ENCODE results near the gene ATP1B4. TPM values are rescaled to one million over a fixed set of nuclear protein-coding genes. Genes with fewer than 3 reads are reported as not detected.

Gene ATP1B4
- total and polyA plus RNA-seq, 10 of the 15 experiments (the other 5 are each of a cell fraction or from before 2014, with no cell fraction given) = not detected

DNA sequence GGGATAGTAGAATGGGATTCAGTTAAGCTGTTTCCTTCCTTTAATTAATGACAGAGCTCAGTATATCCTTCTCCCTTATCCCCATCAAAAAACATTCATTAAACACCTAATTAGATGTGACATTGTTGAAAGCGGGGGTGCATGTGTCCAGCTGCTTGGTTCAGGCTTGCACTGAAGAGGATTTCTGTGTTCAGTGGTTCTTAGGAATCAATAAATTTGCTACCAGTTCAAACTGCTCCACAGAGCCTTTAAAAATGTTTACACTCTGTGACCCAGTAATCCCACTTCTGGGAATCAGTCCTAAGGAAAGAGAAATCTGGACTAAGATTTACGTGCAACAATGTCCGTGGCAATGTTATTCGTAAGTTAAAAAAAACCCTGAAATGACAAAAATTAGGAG, 43.5 kb upstream of the ATP1B4 start (continued):
- TF ChIP-seq, protein P1, sequence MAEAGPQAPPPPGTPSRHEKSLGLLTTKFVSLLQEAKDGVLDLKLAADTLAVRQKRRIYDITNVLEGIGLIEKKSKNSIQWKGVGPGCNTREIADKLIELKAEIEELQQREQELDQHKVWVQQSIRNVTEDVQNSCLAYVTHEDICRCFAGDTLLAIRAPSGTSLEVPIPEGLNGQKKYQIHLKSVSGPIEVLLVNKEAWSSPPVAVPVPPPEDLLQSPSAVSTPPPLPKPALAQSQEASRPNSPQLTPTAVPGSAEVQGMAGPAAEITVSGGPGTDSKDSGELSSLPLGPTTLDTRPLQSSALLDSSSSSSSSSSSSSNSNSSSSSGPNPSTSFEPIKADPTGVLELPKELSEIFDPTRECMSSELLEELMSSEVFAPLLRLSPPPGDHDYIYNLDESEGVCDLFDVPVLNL (IDR thresholded peaks at IDR 0.05; ENCODE audit: low read depth, low read length) = no peak
- TF ChIP-seq, protein P2, sequence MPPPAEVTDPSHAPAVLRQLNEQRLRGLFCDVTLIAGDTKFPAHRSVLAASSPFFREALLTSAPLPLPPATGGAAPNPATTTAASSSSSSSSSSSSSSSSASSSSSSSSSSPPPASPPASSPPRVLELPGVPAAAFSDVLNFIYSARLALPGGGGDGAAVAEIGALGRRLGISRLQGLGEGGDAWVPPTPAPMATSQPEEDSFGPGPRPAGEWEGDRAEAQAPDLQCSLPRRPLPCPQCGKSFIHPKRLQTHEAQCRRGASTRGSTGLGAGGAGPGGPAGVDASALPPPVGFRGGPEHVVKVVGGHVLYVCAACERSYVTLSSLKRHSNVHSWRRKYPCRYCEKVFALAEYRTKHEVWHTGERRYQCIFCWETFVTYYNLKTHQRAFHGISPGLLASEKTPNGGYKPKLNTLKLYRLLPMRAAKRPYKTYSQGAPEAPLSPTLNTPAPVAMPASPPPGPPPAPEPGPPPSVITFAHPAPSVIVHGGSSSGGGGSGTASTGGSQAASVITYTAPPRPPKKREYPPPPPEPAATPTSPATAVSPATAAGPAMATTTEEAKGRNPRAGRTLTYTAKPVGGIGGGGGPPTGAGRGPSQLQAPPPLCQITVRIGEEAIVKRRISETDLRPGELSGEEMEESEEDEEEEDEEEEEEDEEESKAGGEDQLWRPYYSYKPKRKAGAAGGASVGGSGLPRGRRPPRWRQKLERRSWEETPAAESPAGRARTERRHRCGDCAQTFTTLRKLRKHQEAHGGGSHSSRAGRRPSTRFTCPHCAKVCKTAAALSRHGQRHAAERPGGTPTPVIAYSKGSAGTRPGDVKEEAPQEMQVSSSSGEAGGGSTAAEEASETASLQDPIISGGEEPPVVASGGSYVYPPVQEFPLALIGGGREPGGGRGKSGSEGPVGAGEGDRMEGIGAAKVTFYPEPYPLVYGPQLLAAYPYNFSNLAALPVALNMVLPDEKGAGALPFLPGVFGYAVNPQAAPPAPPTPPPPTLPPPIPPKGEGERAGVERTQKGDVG (CRISPR knock-in tag; IDR thresholded peaks at IDR 0.05) = no peak
- no peak for TF ChIP-seq CBFB (IDR thresholded peaks at IDR 0.05; ENCODE audit: low read depth)
- TF ChIP-seq, protein P3, sequence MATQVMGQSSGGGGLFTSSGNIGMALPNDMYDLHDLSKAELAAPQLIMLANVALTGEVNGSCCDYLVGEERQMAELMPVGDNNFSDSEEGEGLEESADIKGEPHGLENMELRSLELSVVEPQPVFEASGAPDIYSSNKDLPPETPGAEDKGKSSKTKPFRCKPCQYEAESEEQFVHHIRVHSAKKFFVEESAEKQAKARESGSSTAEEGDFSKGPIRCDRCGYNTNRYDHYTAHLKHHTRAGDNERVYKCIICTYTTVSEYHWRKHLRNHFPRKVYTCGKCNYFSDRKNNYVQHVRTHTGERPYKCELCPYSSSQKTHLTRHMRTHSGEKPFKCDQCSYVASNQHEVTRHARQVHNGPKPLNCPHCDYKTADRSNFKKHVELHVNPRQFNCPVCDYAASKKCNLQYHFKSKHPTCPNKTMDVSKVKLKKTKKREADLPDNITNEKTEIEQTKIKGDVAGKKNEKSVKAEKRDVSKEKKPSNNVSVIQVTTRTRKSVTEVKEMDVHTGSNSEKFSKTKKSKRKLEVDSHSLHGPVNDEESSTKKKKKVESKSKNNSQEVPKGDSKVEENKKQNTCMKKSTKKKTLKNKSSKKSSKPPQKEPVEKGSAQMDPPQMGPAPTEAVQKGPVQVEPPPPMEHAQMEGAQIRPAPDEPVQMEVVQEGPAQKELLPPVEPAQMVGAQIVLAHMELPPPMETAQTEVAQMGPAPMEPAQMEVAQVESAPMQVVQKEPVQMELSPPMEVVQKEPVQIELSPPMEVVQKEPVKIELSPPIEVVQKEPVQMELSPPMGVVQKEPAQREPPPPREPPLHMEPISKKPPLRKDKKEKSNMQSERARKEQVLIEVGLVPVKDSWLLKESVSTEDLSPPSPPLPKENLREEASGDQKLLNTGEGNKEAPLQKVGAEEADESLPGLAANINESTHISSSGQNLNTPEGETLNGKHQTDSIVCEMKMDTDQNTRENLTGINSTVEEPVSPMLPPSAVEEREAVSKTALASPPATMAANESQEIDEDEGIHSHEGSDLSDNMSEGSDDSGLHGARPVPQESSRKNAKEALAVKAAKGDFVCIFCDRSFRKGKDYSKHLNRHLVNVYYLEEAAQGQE (IDR thresholded peaks at IDR 0.05; ENCODE audit: low read depth, low read length) = no peak
- TF ChIP-seq, protein P4, sequence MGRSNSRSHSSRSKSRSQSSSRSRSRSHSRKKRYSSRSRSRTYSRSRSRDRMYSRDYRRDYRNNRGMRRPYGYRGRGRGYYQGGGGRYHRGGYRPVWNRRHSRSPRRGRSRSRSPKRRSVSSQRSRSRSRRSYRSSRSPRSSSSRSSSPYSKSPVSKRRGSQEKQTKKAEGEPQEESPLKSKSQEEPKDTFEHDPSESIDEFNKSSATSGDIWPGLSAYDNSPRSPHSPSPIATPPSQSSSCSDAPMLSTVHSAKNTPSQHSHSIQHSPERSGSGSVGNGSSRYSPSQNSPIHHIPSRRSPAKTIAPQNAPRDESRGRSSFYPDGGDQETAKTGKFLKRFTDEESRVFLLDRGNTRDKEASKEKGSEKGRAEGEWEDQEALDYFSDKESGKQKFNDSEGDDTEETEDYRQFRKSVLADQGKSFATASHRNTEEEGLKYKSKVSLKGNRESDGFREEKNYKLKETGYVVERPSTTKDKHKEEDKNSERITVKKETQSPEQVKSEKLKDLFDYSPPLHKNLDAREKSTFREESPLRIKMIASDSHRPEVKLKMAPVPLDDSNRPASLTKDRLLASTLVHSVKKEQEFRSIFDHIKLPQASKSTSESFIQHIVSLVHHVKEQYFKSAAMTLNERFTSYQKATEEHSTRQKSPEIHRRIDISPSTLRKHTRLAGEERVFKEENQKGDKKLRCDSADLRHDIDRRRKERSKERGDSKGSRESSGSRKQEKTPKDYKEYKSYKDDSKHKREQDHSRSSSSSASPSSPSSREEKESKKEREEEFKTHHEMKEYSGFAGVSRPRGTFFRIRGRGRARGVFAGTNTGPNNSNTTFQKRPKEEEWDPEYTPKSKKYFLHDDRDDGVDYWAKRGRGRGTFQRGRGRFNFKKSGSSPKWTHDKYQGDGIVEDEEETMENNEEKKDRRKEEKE (IDR thresholded peaks at IDR 0.05) = no peak
- no peak for TF ChIP-seq EED (IDR thresholded peaks at IDR 0.05; ENCODE audit: low read depth)
- TF ChIP-seq LARP7 (IDR thresholded peaks at IDR 0.05) = no peak
- TF ChIP-seq, protein P5, sequence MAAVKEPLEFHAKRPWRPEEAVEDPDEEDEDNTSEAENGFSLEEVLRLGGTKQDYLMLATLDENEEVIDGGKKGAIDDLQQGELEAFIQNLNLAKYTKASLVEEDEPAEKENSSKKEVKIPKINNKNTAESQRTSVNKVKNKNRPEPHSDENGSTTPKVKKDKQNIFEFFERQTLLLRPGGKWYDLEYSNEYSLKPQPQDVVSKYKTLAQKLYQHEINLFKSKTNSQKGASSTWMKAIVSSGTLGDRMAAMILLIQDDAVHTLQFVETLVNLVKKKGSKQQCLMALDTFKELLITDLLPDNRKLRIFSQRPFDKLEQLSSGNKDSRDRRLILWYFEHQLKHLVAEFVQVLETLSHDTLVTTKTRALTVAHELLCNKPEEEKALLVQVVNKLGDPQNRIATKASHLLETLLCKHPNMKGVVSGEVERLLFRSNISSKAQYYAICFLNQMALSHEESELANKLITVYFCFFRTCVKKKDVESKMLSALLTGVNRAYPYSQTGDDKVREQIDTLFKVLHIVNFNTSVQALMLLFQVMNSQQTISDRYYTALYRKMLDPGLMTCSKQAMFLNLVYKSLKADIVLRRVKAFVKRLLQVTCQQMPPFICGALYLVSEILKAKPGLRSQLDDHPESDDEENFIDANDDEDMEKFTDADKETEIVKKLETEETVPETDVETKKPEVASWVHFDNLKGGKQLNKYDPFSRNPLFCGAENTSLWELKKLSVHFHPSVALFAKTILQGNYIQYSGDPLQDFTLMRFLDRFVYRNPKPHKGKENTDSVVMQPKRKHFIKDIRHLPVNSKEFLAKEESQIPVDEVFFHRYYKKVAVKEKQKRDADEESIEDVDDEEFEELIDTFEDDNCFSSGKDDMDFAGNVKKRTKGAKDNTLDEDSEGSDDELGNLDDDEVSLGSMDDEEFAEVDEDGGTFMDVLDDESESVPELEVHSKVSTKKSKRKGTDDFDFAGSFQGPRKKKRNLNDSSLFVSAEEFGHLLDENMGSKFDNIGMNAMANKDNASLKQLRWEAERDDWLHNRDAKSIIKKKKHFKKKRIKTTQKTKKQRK (IDR thresholded peaks at IDR 0.05; ENCODE audit: low read depth, low read length) = no peak
- no peak for TF ChIP-seq FOXK2 (IDR thresholded peaks at IDR 0.05)
- no peak for TF ChIP-seq NR2F1 (conservative IDR thresholded peaks at IDR 0.05)
- no peak for TF ChIP-seq STAT3 (IDR thresholded peaks at IDR 0.05; ENCODE audit: low read depth, low read length)
